AG08395 (cell line): ENCODE measurements around the gene FAM111B.
"Not testable (repeated sequence)": the region's sequence is repeated elsewhere in the genome, so short reads cannot be mapped to it uniquely, and the experiment has no call there.

Experiments used
- DNase-seq: peaks from one replicate; pipeline ENCODE4 v3.0.0; 2012; ENCODE audit warnings: mixed read lengths, low spot score

Gene FAM111B

GRCh38 chr11:59102259-59102765, 4.7 kb upstream of the FAM111B start:
- peak; percentile 46 for DNase-seq

- DNase-seq: not testable (repeated sequence)
Measured at GRCh38 chr11:59107721-59108120, 684 bp downstream of the FAM111B start.

- no peak for DNase-seq
Measured at GRCh38 chr11:59112494-59112893, 5.5 kb downstream of the FAM111B start.

GRCh38 chr11:59114344-59114743, 7.3 kb downstream of the FAM111B start:
- no peak for DNase-seq

- no peak for DNase-seq
Measured at GRCh38 chr11:59115553-59115952, 8.5 kb downstream of the FAM111B start.

GRCh38 chr11:59117774-59118173, 10.7 kb downstream of the FAM111B start:
- no peak for DNase-seq

- no peak for DNase-seq
Measured at GRCh38 chr11:59119826-59120225, 12.8 kb downstream of the FAM111B start.

- DNase-seq: peak; percentile 90
Measured at GRCh38 chr11:59135648-59136461, 28.8 kb downstream of the FAM111B start.

- not testable (repeated sequence) for DNase-seq
Measured at GRCh38 chr11:59136551-59136950, 29.5 kb downstream of the FAM111B start.

- no peak for DNase-seq
Measured at GRCh38 chr11:59137190-59137589, 30.2 kb downstream of the FAM111B start.

GRCh38 chr11:59138643-59139042, 31.6 kb downstream of the FAM111B start:
- DNase-seq: no peak

GRCh38 chr11:59141191-59141590, 34.2 kb downstream of the FAM111B start:
- no peak for DNase-seq

- DNase-seq: peak; percentile 67
Measured at GRCh38 chr11:59141673-59142460, 34.8 kb downstream of the FAM111B start.

- DNase-seq: peak; percentile 90
Measured at GRCh38 chr11:59142530-59143507, 35.8 kb downstream of the FAM111B start, which contains the start of gene FAM111A. Gene FAM111A, plus strand, starts transcription at chr11:59142856. Its CDS starts 6,017 bp downstream, at chr11:59148873.

GRCh38 chr11:59144096-59144495, 37.1 kb downstream of the FAM111B start:
- no peak for DNase-seq

GRCh38 chr11:59144579-59145345, 37.7 kb downstream of the FAM111B start:
- DNase-seq: peak; percentile 89

- peak; percentile 29 for DNase-seq
Measured at GRCh38 chr11:59145534-59145933, 38.5 kb downstream of the FAM111B start.

- DNase-seq: no peak
Measured at GRCh38 chr11:59151761-59152160, 44.7 kb downstream of the FAM111B start.

- DNase-seq: no peak
Measured at GRCh38 chr11:59152312-59152951, 45.4 kb downstream of the FAM111B start.

- no peak for DNase-seq
Measured at GRCh38 chr11:59154610-59155009, 47.6 kb downstream of the FAM111B start.
